AML-193 (cell line): Measurements from ENCODE around the gene MTCP1.

ENCODE experiments used
- DNase-seq, 2 experiments: peaks; one replicate each; lab custom pipeline; 2025; lab: John Stamatoyannopoulos, UW

The MTCP1 gene, protein sequence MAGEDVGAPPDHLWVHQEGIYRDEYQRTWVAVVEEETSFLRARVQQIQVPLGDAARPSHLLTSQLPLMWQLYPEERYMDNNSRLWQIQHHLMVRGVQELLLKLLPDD

GRCh38 chrX:155070975-155071693 lies at the start of gene MTCP1, which contains the start of the genes BRCC3 and CMC4:
Gene MTCP1, minus strand, starts transcription at chrX:155071136. Its CDS starts 5,126 bp downstream, at chrX:155066010.
Gene BRCC3, plus strand, starts transcription at chrX:155071508. Its CDS starts 20 bp downstream, at chrX:155071528.
Gene CMC4, minus strand, starts transcription at chrX:155071136. Its CDS starts 7,113 bp downstream, at chrX:155064023.
- peak; percentile 45 to 55 for DNase-seq

- DNase-seq: no peak
Measured at GRCh38 chrX:155115174-155115819, 44.4 kb upstream of the MTCP1 start.

DNA sequence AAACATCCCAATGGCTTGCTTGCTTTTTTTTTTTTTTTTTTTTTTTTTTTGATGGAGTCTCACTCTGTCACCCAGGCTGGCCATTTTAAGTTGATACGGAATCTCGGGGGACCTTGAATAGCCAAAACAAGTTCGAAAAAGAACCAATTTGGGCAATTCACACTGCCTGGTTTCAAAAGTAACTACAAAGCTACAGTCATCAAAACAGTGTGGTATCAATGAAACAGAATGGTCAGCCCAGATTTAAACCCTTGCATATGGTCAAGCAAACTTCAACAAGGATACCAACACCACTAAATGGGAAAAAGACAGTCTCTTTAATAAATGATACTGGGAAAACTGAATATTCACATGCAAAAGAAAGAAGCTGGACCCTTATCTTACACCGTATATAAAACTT lies 42.2 kb upstream of the MTCP1 start:
- DNase-seq: no peak

- no peak for DNase-seq
Measured at GRCh38 chrX:155112171-155112570, 41.2 kb upstream of the MTCP1 start.

- DNase-seq: no peak
Measured at GRCh38 chrX:155108427-155108826, 37.5 kb upstream of the MTCP1 start.

GRCh38 chrX:155105919-155106318 lies 35.0 kb upstream of the MTCP1 start:
- no peak for DNase-seq

DNA sequence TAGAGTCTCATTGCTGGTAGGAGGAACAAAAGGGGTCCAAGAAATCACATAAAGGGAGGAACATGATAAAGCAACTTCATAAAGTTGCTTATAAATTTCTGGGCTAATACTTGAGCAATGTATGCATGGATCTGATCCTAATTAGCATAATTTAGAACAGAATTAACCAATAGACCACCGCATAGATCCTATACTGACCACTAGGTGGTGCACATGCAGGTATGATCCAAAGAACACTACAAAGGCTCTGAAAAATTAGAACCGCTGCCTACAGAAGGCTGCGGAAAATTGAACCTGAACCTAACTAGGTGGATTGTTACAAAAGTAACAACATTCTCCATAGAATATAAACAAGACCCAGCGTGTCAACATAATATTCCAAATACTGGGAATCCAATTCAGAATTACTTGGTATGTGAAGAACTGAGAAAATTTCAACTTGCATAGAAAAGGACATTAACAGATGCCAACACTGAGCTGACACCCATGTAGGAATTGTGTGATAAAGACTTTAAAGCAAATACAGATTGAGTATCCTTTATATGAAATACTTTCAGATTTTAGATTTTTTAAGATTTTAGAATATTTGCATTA lies 23.6 kb upstream of the MTCP1 start:
- peak; percentile 38 to 47 for DNase-seq

DNA sequence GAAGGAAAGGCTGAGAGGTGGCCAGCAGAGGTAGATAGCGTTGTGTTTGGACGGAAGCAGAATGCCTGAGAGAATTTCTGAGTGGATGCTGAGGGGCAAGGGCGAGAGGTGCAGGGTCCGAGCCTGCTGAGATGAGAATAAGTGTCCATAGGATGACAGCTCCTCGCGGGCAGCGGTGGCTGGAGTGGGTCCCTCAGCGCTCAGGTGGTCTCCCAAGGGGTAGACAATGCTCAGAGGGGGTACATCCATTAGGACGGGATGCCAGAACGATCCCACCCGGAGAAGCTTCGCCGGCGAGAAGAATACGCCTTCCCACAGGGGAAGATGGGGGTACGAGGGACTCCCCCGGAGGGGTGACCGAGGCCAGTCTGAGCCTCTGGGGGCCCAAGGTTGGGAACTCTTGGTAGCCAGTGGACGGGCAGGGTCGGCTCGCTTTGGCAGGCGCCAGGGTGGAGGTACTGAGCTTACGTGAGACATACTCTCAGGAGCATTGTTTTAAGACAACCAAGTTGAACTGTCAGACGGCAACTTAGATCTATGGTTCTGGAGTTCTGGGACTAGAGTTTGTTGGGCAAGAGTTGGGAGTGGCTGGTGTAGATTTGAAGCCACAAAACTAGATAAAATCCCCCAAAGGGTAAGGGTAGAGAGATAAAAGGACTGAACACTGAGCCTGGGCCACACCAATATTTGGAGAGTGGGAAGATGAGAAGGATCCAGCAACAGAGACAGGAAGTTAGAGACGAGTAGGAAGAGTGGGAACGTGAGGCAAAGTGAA lies 16.2 kb upstream of the MTCP1 start:
- no peak for DNase-seq

- DNase-seq: no peak
Measured at GRCh38 chrX:155086202-155086840, 15.4 kb upstream of the MTCP1 start.

DNA sequence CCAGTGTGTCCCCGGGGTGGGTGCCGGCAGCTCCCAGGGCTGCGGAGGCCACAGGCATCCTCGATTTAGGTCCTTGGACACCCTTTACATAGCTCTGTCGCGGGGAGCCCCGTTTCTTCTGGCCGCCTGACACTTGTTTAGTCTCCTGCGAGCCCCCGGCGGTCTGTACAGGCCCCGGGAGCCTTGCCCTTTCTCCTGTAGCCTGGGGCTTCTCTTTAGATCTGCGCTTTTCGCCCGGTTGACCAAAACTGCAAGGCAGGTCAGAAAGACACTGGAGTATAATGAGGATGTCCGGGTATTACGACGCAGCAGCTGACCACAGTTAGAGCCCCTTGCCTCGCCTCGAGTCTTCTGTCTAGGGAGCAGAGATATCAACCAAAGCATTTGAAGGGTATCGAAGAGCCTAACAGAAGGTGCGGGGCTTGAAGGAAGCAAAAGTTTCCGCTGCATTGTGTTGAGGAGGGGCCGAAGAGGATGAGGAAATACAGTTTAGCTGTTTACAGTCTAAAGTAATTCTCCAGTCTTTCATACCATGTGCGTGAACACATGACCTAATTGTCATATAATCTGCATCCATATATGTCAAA lies 851 bp upstream of the MTCP1 start:
- peak; percentile 31 to 41 for DNase-seq

- no peak for DNase-seq
Measured at GRCh38 chrX:155070663-155070974, 317 bp downstream of the MTCP1 start.

GRCh38 chrX:155070038-155070437 lies 898 bp downstream of the MTCP1 start:
- no peak for DNase-seq

DNA sequence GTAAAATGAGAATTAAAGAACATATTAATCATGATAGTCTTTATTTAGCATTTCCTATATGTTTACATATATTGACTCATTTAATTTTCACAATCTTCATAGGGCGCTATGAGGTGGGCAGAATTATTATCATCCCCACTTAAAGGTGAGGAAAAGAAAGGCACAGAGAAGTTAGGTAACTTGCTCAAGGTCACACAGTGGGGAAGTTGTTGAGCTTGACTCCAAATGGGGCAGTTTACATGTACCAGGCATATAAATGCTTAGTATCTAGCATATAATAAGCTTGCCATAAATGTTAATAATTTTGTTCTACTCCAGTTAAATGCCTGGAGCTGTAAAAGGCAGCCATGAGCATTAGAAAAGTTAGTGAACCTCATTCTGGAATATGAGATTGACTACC lies 1.5 kb downstream of the MTCP1 start:
- no peak for DNase-seq

- no peak for DNase-seq
Measured at GRCh38 chrX:155068165-155068564, 2.8 kb downstream of the MTCP1 start.

GRCh38 chrX:155065035-155065734 lies 5.8 kb downstream of the MTCP1 start:
- DNase-seq: no peak

- DNase-seq: no peak
Measured at GRCh38 chrX:155061760-155062159, 9.2 kb downstream of the MTCP1 start.

DNA sequence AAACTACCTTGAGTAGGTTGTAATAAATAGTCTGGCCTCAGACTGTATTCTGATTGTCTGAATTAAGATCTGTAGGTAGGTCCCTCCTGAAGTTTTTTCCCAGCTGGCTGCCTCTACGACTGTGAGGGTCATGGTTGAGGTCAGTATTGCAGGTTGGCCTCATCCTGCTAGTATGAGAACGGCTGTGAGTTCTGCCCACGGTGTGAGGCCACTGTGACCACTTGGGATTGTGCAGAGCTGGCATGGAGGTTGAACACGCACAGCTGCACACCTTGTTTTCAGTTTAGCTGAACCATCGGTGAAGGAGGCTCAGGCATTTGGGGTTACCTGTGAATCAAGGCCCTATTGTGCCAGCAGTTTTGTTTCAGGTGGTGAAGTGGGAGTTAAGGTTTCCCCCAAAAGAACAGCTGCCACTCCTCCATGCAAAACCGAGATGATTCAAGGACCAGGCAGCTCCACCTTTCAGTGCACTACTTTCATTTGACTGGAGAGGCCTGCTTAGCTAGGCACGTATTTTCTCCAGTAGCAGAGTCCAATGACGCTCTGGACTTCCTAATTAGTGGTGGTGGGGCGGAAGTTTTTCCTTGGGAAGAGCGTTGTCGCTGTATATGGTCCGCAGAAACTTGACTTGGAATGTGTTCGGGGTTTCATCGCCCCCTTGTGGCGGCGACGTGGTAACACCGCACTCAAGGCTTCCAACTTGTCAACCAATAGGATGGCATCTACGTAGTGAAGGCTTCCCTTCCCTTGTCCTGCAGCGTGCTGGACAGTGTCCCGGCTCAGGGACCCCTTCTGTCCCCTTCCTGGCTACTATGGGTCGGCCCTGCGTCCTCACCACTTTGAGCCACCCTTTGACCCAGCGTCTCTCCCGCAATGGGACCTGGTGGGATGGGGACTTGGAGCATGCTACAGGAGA lies 13.8 kb downstream of the MTCP1 start:
- DNase-seq: peak; percentile 2 to 20

DNA sequence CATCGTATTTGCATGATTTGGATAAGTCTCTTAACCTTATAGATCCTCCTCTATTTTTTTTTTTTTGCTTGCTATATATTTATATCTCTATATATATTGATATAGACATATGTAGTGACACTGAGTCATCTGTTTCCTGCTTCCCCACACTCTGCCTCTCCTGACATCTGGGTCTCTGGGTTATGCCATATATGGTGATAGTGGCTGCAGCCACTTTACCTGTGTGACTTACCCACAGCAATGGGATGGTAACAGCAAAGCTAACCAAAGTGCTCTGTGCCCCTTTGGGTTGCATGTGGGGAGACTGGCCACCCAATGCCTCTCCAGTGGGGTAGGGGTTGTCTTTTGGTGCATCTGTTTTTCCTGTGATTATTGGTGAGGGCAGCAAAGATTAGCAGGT lies 14.5 kb downstream of the MTCP1 start:
- DNase-seq: no peak

DNA sequence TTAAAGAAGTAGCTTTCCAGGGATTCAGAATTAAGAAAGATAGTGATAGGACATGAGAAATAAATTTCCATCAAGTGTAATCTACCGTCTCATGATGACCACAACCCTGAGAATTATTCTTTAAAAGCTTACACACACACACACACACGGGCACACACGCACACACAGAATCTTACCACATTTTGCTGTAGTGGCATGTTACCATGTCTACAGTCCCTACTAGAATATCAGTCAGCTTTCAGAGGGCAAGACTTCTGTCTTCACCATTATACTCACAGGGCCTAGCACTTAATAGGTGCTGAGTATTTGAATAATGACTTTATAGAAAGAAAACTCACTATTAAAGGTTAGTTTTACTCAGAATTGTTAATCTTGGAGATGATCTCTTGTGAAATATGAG lies 15.4 kb downstream of the MTCP1 start:
- no peak for DNase-seq

DNA sequence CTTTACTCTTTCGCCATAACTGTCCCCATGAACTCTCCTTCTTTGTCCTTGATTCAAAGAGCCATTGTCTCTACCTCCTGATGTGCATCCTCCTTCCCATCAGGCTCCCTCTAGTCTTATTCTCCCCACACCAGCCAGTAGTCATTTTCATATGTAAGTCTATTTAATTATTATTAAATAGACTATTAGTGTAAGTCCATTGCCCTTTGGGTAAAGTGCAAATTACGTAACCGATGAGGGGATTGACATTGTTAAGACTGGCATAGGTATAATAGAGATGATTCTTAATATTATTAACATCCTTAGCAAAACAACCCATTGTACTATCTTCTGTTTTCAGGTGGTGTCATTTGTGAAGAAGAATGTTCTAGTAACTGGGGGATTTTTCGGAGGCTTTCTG lies 16.7 kb downstream of the MTCP1 start:
- no peak for DNase-seq
